Caco-2 (cell line): ENCODE data around the gene DDX24. TPM values are rescaled to one million over a fixed set of nuclear protein-coding genes. Genes with fewer than 3 reads are reported as not detected.

Experiments used
- BruUV-seq: library from RNA; stranded (reverse); fragments of 400-500 nt; replicated peaks from 2 replicates; lab custom pipeline; 2021; lab: Mats Ljungman, UMichigan
- CTCF ChIA-PET: fragments of 300-600 bp; sonication (Branson Sonifier 250); formaldehyde crosslinking; loops from one replicate; lab custom pipeline; 2022; ENCODE audit warnings: antibody characterized with exemption; lab: Charles Lee
- POLR2A ChIA-PET: fragments of 300-600 bp; sonication (Branson Sonifier 250); formaldehyde crosslinking; loops from one replicate; lab custom pipeline; 2022; ENCODE audit warnings: antibody characterized with exemption; lab: Charles Lee
- DNase-seq, 2 experiments: peaks; one replicate each; pipeline versions ENCODE4 v3.0.0 to v3.0.0-alpha.2; 2020 to 2022
- H3K27me3 ChIP-seq: replicated peaks from 2 replicates; pipeline ENCODE4 v1.6.0; 2011; ENCODE audit warnings: low read length; ENCODE audit not compliant: control insufficient read depth, insufficient read depth
- H3K36me3 ChIP-seq: 2 replicates; pipeline ENCODE4 v1.5.1; 2011; ENCODE audit warnings: low read length; ENCODE audit not compliant: control insufficient read depth, insufficient read depth
- H3K4me1 ChIP-seq: fragments of 250-450 bp; sonication (Bioruptor Pico); 2 replicates; pipeline ENCODE4 v1.5.1; 2020; ENCODE audit warnings: mild to moderate bottlenecking
- H3K4me3 ChIP-seq: 2 replicates; pipeline ENCODE4 v1.5.1; 2011; ENCODE audit warnings: low read depth, mild to moderate bottlenecking, control low read depth, low read length
- H3K9me3 ChIP-seq: fragments of 250-450 bp; sonication (Bioruptor Pico); 2 replicates; pipeline ENCODE4 v1.5.1; 2020; ENCODE audit warnings: mild to moderate bottlenecking, moderate library complexity
- H3K27ac Mint-ChIP-seq: one replicate; pipeline ENCODE4 v1.8.0; 2022; ENCODE audit warnings: mixed read lengths; ENCODE audit not compliant: unreplicated experiment
- H3K27me3 Mint-ChIP-seq: one replicate; pipeline ENCODE4 v1.8.0; 2022; ENCODE audit warnings: mixed read lengths; ENCODE audit not compliant: insufficient read depth, unreplicated experiment
- H3K36me3 Mint-ChIP-seq: one replicate; pipeline ENCODE4 v1.8.0; 2022; ENCODE audit warnings: mild to moderate bottlenecking, mixed read lengths; ENCODE audit not compliant: insufficient read depth, unreplicated experiment
- H3K4me1 Mint-ChIP-seq: one replicate; pipeline ENCODE4 v1.8.0; 2022; ENCODE audit warnings: low read depth, mixed read lengths; ENCODE audit not compliant: unreplicated experiment
- H3K4me3 Mint-ChIP-seq: one replicate; pipeline ENCODE4 v1.8.0; 2022; ENCODE audit warnings: mild to moderate bottlenecking, moderate library complexity, mixed read lengths; ENCODE audit not compliant: unreplicated experiment
- H3K9me3 Mint-ChIP-seq: one replicate; pipeline ENCODE4 v1.8.0; 2022; ENCODE audit warnings: mixed read lengths; ENCODE audit not compliant: unreplicated experiment
- CTCF ChIP-seq, 2 experiments: fragments of 200-600 bp in 1 of 2; IDR thresholded peaks; 1 replicate in 1 of 2; 2 replicates in 1 of 2; pipeline versions ENCODE4 v1.5.1 to v1.8.0; 2011 to 2022; ENCODE audit warnings: antibody characterized with exemption in 1 of 2, control low read depth in 1 of 2, inconsistent platforms in 1 of 2, low read depth in 1 of 2, low read length in 1 of 2, mild to moderate bottlenecking in 1 of 2, moderate library complexity in 1 of 2; ENCODE audit not compliant: insufficient read depth in 1 of 2, severe bottlenecking in 1 of 2, unreplicated experiment in 1 of 2
- intact Hi-C: fragments of 100-400 bp; cut with micrococcal nuclease; formaldehyde crosslinking; loops from one replicate; pipeline ENCODE4 v1.10.0; 2022; ENCODE audit not compliant: unreplicated experiment
- total RNA-seq: library from RNA; stranded (reverse); gene quantifications from 2 replicates; pipeline ENCODE4 v1.2.3, GENCODE V29; 2022

Gene DDX24
- total RNA-seq, 1 experiment from 2014 or later, result 131 TPM

- no peak for TF ChIP-seq CTCF (IDR thresholded peaks at IDR 0.05; ENCODE audit: insufficient read depth in 1 of 2, low read depth in 1 of 2, low read length in 1 of 2, severe bottlenecking in 1 of 2, unreplicated experiment in 1 of 2)
- ChIA-PET CTCF (interaction anchor here (2.2 kb wide), 1 partner anchor 102 kb away, joined by 31 read pairs; no protein-coding TSS in a partner anchor), POLR2A (no interaction called here)
- Histone ChIP-seq H3K36me3 (no peaks in the 10 kb centered on the region), H3K9me3 (no peaks in the 10 kb centered on the region), H3K27me3 (no peaks in the 10 kb centered on the region), H3K4me3 (no peak overlapping the region), H3K4me1 (no peaks in the 10 kb centered on the region)
- Mint-ChIP-seq H3K4me3 (no peak overlapping the region), H3K27me3 (no peaks in the 10 kb centered on the region), H3K36me3 (peaks cover 5% of the 10 kb centered on the region), H3K27ac (no peak overlapping the region), H3K4me1 (peaks cover 4% of the 10 kb centered on the region), H3K9me3 (no peaks in the 10 kb centered on the region)
- BruUV-seq, result no TSS peak
- DNase-seq, result no peak
- intact Hi-C loops, result loop anchor here (10.0 kb wide), 1 partner anchor 270 kb away; no protein-coding TSS in a partner anchor
Observed at GRCh38 chr14:94034886-94035285, 46.1 kb downstream of the DDX24 start.

GRCh38 chr14:94031883-94032279, 49.1 kb downstream of the DDX24 start:
- H3K4me3 Mint-ChIP-seq, result no peak overlapping the region

GRCh38 chr14:94031161-94031882, 49.7 kb downstream of the DDX24 start:
- Histone ChIP-seq H3K4me1 (peaks cover 3% of the 10 kb centered on the region; the same call in 1 of the 2 replicates), H3K36me3 (no peaks in the 10 kb centered on the region), H3K4me3 (no peak overlapping the region), H3K27me3 (no peaks in the 10 kb centered on the region), H3K9me3 (no peaks in the 10 kb centered on the region)
- POLR2A ChIA-PET, result no interaction called here
- Mint-ChIP-seq H3K4me3 (no peak overlapping the region), H3K27ac (no peak overlapping the region), H3K36me3 (no peaks in the 10 kb centered on the region), H3K4me1 (no peaks in the 10 kb centered on the region), H3K27me3 (no peaks in the 10 kb centered on the region), H3K9me3 (no peaks in the 10 kb centered on the region)
- no peak for DNase-seq
- intact Hi-C loops, result loop anchor here (10.0 kb wide), 1 partner anchor 273 kb away; no protein-coding TSS in a partner anchor
- CTCF ChIA-PET, result no interaction called here
- no TSS peak for BruUV-seq
- TF ChIP-seq CTCF (IDR thresholded peaks at IDR 0.05; ENCODE audit: insufficient read depth in 1 of 2, low read depth in 1 of 2, low read length in 1 of 2, severe bottlenecking in 1 of 2, unreplicated experiment in 1 of 2), result no peak

More at GRCh38 chr14:94031883-94032279, 49.1 kb downstream of the DDX24 start:
- H3K4me3 ChIP-seq, result no peak overlapping the region
- Mint-ChIP-seq H3K27me3 (no peaks in the 10 kb centered on the region), H3K9me3 (no peaks in the 10 kb centered on the region), H3K4me1 (peaks cover 4% of the 10 kb centered on the region), H3K27ac (no peak overlapping the region), H3K36me3 (peaks cover 4% of the 10 kb centered on the region)
- CTCF ChIA-PET, result no interaction called here
- H3K27me3 ChIP-seq, result no peaks in the 10 kb centered on the region
- POLR2A ChIA-PET, result no interaction called here
- no peaks in the 10 kb centered on the region for H3K36me3 ChIP-seq
- BruUV-seq, result no TSS peak
- H3K4me1 ChIP-seq, result peaks cover 2% of the 10 kb centered on the region; the same call in 1 of the 2 replicates
- no peaks in the 10 kb centered on the region for H3K9me3 ChIP-seq
- no peak for TF ChIP-seq CTCF (IDR thresholded peaks at IDR 0.05; ENCODE audit: insufficient read depth in 1 of 2, low read depth in 1 of 2, low read length in 1 of 2, severe bottlenecking in 1 of 2, unreplicated experiment in 1 of 2)
- no peak for DNase-seq
- intact Hi-C loops, result loop anchor here (10.0 kb wide), 1 partner anchor 273 kb away; no protein-coding TSS in a partner anchor
